Measurements from ENCODE around the gene CRYBA2.

GRCh38 chr2:218981881-218982585 lies 11.2 kb downstream of the CRYBA2 start:
- TF ChIP-seq CTCF (IDR thresholded peaks at IDR 0.05) (no peak), ZFX (IDR thresholded peaks at IDR 0.05; ENCODE audit: borderline replicate concordance) (no peak)

Measured in 22Rv1 (cell line).